Uterus (tissue), 4 donors: ENCODE measurements around the gene VANGL1. TPM values are rescaled to one million over a fixed set of nuclear protein-coding genes. Genes with fewer than 3 reads are reported as not detected.

Experiments used
- DNase-seq, 2 donors: peaks; one replicate each; pipeline ENCODE4 v3.0.0-alpha.2; 2019 to 2020
- H3K27ac ChIP-seq, 2 donors: fragments of 200-600 bp; sonication (generic); 1 replicate in 1 of 2; 2 replicates in 1 of 2; pipeline ENCODE4 v1.5.1; 2016 to 2018
- H3K27me3 ChIP-seq, 2 donors: fragments of 200-600 bp; sonication (generic); one replicate each; pipeline ENCODE4 v1.5.1; 2018 to 2019; ENCODE audit warnings: control low read depth in 1 of 2
- H3K36me3 ChIP-seq, 2 donors: fragments of 200-600 bp; sonication (generic); one replicate each; pipeline ENCODE4 v1.5.1; 2019; ENCODE audit warnings: control low read depth in 1 of 2
- H3K4me1 ChIP-seq, 2 donors: fragments of 200-600 bp; sonication (generic); one replicate each; pipeline ENCODE4 v1.5.1; 2018 to 2019; ENCODE audit warnings: control low read depth in 1 of 2
- H3K4me3 ChIP-seq, 2 donors: fragments of 200-600 bp; sonication (generic); 1 replicate in 1 of 2; 2 replicates in 1 of 2; pipeline ENCODE4 v1.5.1; 2018 to 2019; ENCODE audit warnings: mild to moderate bottlenecking in 1 of 2
- H3K9me3 ChIP-seq, 2 donors: fragments of 200-600 bp; sonication (generic); one replicate each; pipeline ENCODE4 v1.5.1; 2019; ENCODE audit warnings: control low read depth in 1 of 2
- POLR2A ChIP-seq, 2 donors: fragments of 450-650 bp; IDR thresholded peaks; one replicate each; pipeline ENCODE4 v1.6.1; 2016; ENCODE audit warnings: antibody characterized with exemption in 2 of 2, mild to moderate bottlenecking in 1 of 2, moderate library complexity in 1 of 2
- intact Hi-C: fragments of 100-400 bp; cut with DNase I; formaldehyde crosslinking; loops from one replicate; pipeline ENCODE4 v1.15.1; 2023; ENCODE audit warnings: low total_unique reads
- total RNA-seq, 4 donors: library from RNA; depleted of rRNA in 3 of 4; stranded (reverse); fragments of >200 nt in 3 of 4; gene quantifications; one replicate each; pipeline versions ENCODE4 v1.1.0 to v1.2.4, GENCODE V29; 2014 to 2023
- TF ChIP-seq, protein P1 (sequence below), 4 experiments: fragments of 200-600 bp in 2 of 4; fragments of 450-650 bp in 2 of 4; sonication (generic) in 2 of 4; IDR thresholded peaks; one replicate each; pipeline ENCODE4 v1.5.1; 2016 to 2019; ENCODE audit warnings: antibody characterized with exemption in 4 of 4, mild to moderate bottlenecking in 2 of 4, moderate library complexity in 1 of 4
- donor health status: DM: yes; HTN: yes; CAD: no.

VANGL1 gene
- total RNA-seq, 4 donors from 2014 or later, result 2.8 to 22.3 (median 11.9) TPM

DNA sequence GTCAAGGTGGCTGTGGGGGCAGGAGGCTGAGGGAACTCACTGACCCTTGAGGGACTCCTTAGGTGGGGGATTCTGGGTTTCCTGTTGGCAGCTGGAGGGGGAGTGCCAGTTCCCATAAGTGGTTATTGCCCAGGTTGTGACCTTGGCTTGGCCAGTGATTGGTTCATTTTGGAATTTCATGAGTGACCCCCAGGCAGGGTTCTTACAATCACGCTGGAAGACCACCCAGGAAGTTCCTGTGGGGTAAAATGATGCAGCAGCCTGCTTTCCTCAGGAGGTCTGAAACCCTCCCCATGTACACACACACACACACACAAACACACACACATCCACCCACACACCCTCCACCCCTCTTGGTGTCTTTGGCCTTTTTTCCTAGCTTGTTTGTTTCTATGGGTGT is 16.9 kb downstream of the VANGL1 start:
- no peaks in the 10 kb centered on the region for H3K4me1 ChIP-seq
- H3K9me3 ChIP-seq, result no peaks in the 10 kb centered on the region
- no peak overlapping the region for H3K4me3 ChIP-seq
- no peaks in the 10 kb centered on the region for H3K36me3 ChIP-seq
- intact Hi-C loops, result no loop called here
- H3K27ac ChIP-seq, result no peak overlapping the region
- TF ChIP-seq POLR2A (IDR thresholded peaks at IDR 0.05), result no peak
- TF ChIP-seq, protein P1, sequence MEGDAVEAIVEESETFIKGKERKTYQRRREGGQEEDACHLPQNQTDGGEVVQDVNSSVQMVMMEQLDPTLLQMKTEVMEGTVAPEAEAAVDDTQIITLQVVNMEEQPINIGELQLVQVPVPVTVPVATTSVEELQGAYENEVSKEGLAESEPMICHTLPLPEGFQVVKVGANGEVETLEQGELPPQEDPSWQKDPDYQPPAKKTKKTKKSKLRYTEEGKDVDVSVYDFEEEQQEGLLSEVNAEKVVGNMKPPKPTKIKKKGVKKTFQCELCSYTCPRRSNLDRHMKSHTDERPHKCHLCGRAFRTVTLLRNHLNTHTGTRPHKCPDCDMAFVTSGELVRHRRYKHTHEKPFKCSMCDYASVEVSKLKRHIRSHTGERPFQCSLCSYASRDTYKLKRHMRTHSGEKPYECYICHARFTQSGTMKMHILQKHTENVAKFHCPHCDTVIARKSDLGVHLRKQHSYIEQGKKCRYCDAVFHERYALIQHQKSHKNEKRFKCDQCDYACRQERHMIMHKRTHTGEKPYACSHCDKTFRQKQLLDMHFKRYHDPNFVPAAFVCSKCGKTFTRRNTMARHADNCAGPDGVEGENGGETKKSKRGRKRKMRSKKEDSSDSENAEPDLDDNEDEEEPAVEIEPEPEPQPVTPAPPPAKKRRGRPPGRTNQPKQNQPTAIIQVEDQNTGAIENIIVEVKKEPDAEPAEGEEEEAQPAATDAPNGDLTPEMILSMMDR (IDR thresholded peaks at IDR 0.05), result no peak
- DNase-seq, result no peak
- H3K27me3 ChIP-seq, result no peaks in the 10 kb centered on the region

DNA sequence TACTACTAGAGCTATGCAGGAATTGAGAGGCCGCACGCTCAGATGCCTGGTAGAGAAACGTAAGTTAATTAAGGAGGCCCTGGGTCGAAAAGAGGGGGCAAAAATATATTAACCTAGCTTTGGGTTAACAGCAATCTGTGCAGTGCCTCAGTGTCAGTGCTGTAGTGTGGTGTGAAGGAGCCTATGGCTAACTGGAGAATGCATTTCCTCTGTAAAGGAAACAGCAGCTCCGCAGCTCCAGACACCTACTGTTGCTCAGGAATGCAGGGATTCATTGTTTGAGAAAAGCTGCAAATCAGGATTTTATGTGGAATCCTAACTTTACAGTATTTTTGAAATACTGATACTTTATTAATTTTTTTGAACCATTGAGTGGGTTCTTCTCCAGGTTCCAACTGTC is 18.4 kb downstream of the VANGL1 start:
- Histone ChIP-seq H3K9me3 (no peaks in the 10 kb centered on the region), H3K27ac (no peak overlapping the region), H3K4me1 (no peaks in the 10 kb centered on the region), H3K36me3 (no peaks in the 10 kb centered on the region), H3K27me3 (no peaks in the 10 kb centered on the region), H3K4me3 (no peak overlapping the region)
- no peak for DNase-seq
- intact Hi-C loops, result no loop called here
- TF ChIP-seq, protein P1 (IDR thresholded peaks at IDR 0.05), result no peak
- TF ChIP-seq POLR2A (IDR thresholded peaks at IDR 0.05), result no peak

DNA sequence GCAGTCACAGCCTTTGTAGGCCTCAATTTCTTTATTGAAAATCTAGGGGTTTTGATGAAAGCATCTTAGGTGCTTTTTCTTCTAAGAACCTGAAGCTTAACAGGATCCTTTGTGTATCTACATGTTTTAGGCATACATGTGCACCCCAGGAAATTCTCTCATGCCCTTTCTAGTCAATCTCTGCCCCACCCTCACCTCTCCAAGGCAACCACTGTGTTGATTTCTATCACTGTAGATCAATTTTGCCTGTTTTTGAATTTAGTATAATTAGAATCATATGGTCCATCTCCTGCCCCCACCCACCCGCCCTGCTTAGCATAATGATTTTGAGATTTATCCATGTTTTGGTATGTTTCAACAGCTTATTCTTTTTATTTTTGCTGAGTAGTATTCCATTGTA is 19.4 kb downstream of the VANGL1 start:
- Histone ChIP-seq H3K27me3 (no peaks in the 10 kb centered on the region), H3K36me3 (no peaks in the 10 kb centered on the region), H3K9me3 (no peaks in the 10 kb centered on the region), H3K4me3 (no peak overlapping the region), H3K27ac (no peak overlapping the region), H3K4me1 (no peaks in the 10 kb centered on the region)
- TF ChIP-seq, protein P1 (IDR thresholded peaks at IDR 0.05), result no peak
- no peak for TF ChIP-seq POLR2A (IDR thresholded peaks at IDR 0.05)
- no peak for DNase-seq
- intact Hi-C loops, result no loop called here

DNA sequence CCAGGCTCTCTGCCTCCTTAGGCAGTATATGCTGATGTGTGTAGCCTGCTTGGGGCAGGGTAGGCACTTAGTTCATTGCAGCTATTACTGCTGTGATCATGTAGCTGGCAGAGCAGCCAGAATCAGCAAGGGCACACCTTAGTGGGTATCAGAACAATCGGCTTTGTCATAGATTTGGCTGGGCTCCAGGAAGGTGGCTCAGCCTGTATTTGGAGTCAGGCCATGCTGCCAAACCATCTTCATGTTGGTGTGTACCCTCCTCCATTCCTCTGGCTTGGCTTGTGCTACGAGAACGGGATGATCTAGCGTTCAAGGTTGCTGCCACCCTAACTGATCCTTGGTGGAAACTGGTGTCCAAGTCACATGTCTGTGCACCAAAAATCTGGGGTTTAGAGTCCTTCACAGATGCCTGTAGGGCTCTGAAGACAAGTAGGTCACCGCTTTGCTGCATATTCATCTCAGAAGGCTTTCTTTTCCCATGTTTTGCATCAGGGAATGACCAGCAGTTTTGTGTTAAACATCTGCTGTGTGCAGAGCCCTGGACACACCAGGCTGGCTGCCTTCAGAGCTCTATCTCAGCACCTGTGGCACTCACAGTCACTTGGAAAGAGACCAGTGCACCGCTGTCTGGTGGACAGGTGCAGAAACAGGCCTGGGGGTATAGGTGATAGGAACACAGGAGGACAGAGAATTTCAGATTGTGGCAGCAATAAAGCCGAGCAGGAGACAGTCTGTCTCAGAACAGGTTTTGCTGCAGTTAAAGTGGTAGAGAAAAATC is 23.7 kb downstream of the VANGL1 start:
- no peaks in the 10 kb centered on the region for H3K27me3 ChIP-seq
- no peak for DNase-seq
- TF ChIP-seq, protein P1 (IDR thresholded peaks at IDR 0.05), result no peak
- no peak for TF ChIP-seq POLR2A (IDR thresholded peaks at IDR 0.05)
- no peak overlapping the region for H3K27ac ChIP-seq
- H3K4me3 ChIP-seq, result no peak overlapping the region
- H3K36me3 ChIP-seq, result no peaks in the 10 kb centered on the region
- no peaks in the 10 kb centered on the region for H3K9me3 ChIP-seq
- intact Hi-C loops, result no loop called here
- H3K4me1 ChIP-seq, result no peaks in the 10 kb centered on the region

DNA sequence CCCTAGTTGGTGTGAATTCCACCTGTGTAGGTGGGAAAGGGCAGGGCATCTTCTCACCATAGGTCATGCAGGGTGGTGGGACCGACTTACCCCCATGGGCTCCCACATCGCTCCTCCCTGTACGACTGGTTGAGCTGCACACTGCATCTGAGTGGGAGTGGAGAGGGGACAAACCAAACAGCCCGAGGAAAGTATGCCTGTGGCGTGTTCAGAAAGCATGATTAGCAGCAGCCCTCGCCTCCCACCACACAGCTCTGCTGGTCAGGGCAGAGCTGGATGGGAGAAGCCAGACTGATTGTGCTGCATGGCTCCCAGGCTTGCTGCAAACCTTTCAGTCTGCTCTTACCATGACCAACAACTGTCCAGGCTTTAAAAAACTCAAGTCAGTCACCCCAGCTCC is 24.4 kb downstream of the VANGL1 start:
- H3K4me3 ChIP-seq, result no peak overlapping the region
- H3K4me1 ChIP-seq, result no peaks in the 10 kb centered on the region
- no peaks in the 10 kb centered on the region for H3K9me3 ChIP-seq
- no peaks in the 10 kb centered on the region for H3K27me3 ChIP-seq
- TF ChIP-seq POLR2A (IDR thresholded peaks at IDR 0.05), result no peak
- TF ChIP-seq, protein P1 (IDR thresholded peaks at IDR 0.05), result no peak
- no peak for DNase-seq
- no peaks in the 10 kb centered on the region for H3K36me3 ChIP-seq
- intact Hi-C loops, result no loop called here
- no peak overlapping the region for H3K27ac ChIP-seq
